Measurements from ENCODE around the gene IVD. TPM values are rescaled to one million over a fixed set of nuclear protein-coding genes. Genes with fewer than 3 reads are reported as not detected.

The IVD gene
- total and polyA plus RNA-seq, 2 of the 4 experiments (the other 2 are of a cell fraction): 31.7 to 41.1 TPM

DNA sequence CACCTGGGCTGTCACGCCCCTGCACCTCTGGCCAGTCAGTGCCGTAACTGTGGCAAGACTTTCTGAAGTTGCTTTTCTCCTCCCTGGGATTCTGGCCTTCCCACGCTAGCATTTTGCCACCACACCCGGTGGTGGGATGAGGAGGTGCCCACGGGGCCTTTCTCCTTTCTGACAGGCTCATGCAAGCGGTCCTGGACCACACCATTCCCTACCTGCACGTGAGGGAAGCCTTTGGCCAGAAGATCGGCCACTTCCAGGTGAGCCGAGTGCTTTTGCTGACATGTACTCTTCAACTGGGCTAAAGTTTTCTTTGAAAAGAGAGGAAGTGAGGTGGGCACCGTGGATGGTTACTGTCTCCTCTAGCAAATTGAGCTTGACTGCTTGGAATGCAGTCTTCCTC lies 9.6 kb downstream of the IVD start:
- Histone ChIP-seq H2BK20ac (ENCODE audit: low read depth, low read length) (no peak overlapping the region), H4K8ac (ENCODE audit: low read depth in 2 of 2, low read length in 2 of 2) (no peak overlapping the region), H3K9ac (ENCODE audit: low read depth, low read length) (no peak overlapping the region), H2AK5ac (ENCODE audit: low read depth, low read length) (no peak overlapping the region), H3K4ac (ENCODE audit: low read depth, low read length) (no peak overlapping the region), H3K14ac (replicated peaks; ENCODE audit: low read depth, low read length) (no peak overlapping the region), H3K4me2 (ENCODE audit: low read depth, low read length) (no peak overlapping the region), H3K27ac (ENCODE audit: insufficient read depth, low read length) (no peak overlapping the region), H3K36me3 (ENCODE audit: control insufficient read depth, insufficient read depth, low read length) (peaks cover 62% of the 10 kb centered on the region), H3K4me1 (ENCODE audit: control insufficient read depth, insufficient read depth, low read length) (no peaks in the 10 kb centered on the region), H2AK9ac (replicated peaks; ENCODE audit: low read depth, low read length, poor library complexity) (no peak overlapping the region), H2BK5ac (ENCODE audit: low read depth, low read length, poor library complexity, severe bottlenecking) (no peak overlapping the region), H4K5ac (ENCODE audit: low read depth, low read length) (no peak overlapping the region), H3K23ac (ENCODE audit: low read depth, low read length) (no peak overlapping the region), H3K79me1 (ENCODE audit: low read depth in 1 of 2, low read length in 2 of 2) (peaks cover 0 to 10% of the 10 kb centered on the region in 2 experiments; a peak in 2 of 4 replicates), H3K9me3 (ENCODE audit: control insufficient read depth, insufficient read depth, low read length) (no peaks in the 10 kb centered on the region), H2AFZ (replicated peaks; ENCODE audit: low read length, poor library complexity) (no peak overlapping the region), H2BK120ac (ENCODE audit: low read depth, low read length) (no peak overlapping the region), H3K56ac (ENCODE audit: extremely low read depth, insufficient read depth, low read length) (no peak overlapping the region), H2BK15ac (ENCODE audit: low read depth, low read length) (no peak overlapping the region), H4K91ac (ENCODE audit: insufficient read depth, low read depth, low read length) (no peak overlapping the region), H3K4me3 (ENCODE audit: insufficient read depth, low read depth, low read length) (no peak overlapping the region), H3K9me1 (ENCODE audit: insufficient read depth, low read length) (no peaks in the 10 kb centered on the region), H3K27me3 (ENCODE audit: control insufficient read depth, insufficient read depth, low read length) (no peaks in the 10 kb centered on the region), H4K20me1 (ENCODE audit: insufficient read depth, low read length) (no peaks in the 10 kb centered on the region), H3K18ac (ENCODE audit: low read depth, low read length) (no peak overlapping the region)
- no TSS peak for BruUV-seq (replicated peaks)
- POLR2A ChIA-PET (ENCODE audit: unreplicated experiment): no interaction called here
- 100% methylated on average over 5 of the region's 10 CpGs; no CpG with 5 or more reads in 1 of the 2 experiments for WGBS, 2 experiments (ENCODE audit: extremely low coverage in 2 of 2, insufficient read length in 1 of 2)
- intact Hi-C loops (cut with micrococcal nuclease) (no loop called here), in situ Hi-C loops (cut with MboI; ENCODE audit: low sequenced_read_pairs) (no loop called here), dilution Hi-C loops (cut with HindIII; ENCODE audit: low sequenced_read_pairs, unreplicated experiment) (no loop called here)
- no peak for ATAC-seq (ENCODE audit: low read depth)
- TF ChIP-seq BHLHE40 (IDR thresholded peaks at IDR 0.05; ENCODE audit: low read depth, low read length) (no peak), MXI1 (IDR thresholded peaks at IDR 0.05; ENCODE audit: borderline replicate concordance, low read depth, low read length) (no peak), ELK1 (IDR thresholded peaks at IDR 0.05; ENCODE audit: borderline replicate concordance, low read depth, low read length) (no peak), FOS (IDR thresholded peaks at IDR 0.05; ENCODE audit: low read depth, low read length) (no peak), POLR2A (IDR thresholded peaks at IDR 0.05; ENCODE audit: low read depth, low read length) (no peak), RAD21 (IDR thresholded peaks at IDR 0.05; ENCODE audit: low read length) (no peak), RFX5 (IDR thresholded peaks at IDR 0.05; ENCODE audit: low read depth, low read length) (no peak), NFE2L2 (IDR thresholded peaks at IDR 0.05; ENCODE audit: low read depth, low read length) (no peak)
- TF ChIP-seq, protein P1, sequence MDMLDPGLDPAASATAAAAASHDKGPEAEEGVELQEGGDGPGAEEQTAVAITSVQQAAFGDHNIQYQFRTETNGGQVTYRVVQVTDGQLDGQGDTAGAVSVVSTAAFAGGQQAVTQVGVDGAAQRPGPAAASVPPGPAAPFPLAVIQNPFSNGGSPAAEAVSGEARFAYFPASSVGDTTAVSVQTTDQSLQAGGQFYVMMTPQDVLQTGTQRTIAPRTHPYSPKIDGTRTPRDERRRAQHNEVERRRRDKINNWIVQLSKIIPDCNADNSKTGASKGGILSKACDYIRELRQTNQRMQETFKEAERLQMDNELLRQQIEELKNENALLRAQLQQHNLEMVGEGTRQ (IDR thresholded peaks at IDR 0.05; ENCODE audit: low read depth, low read length): no peak
- no peak for DNase-seq
- CTCF ChIA-PET: no interaction called here

Data from IMR-90 (cell line).